AG10803 (cell line): Measurements from ENCODE around the gene ZNF221.

ENCODE experiments used
- DNase-seq: peaks from one replicate; pipeline ENCODE4 v3.0.0; 2010; ENCODE audit warnings: low read depth
- H3K4me3 ChIP-seq: 2 replicates; pipeline ENCODE4 v1.5.1; 2011; ENCODE audit warnings: mild to moderate bottlenecking, low read length, control low read depth
- CTCF ChIP-seq: conservative IDR thresholded peaks from 2 replicates; pipeline ENCODE4 v1.5.1; 2011; ENCODE audit warnings: mild to moderate bottlenecking, low read length, control low read depth, inconsistent platforms

ZNF221 gene

GRCh38 chr19:44010468-44010867 is 59.4 kb downstream of the ZNF221 start:
- TF ChIP-seq CTCF = no peak
- H3K4me3 ChIP-seq = no peak overlapping the region
- no peak for DNase-seq
